HepG2 (cell line): Measurements from ENCODE around the gene FAM111A. TPM values are rescaled to one million over a fixed set of nuclear protein-coding genes. Genes with fewer than 3 reads are reported as not detected.

Experiments used
- CREB1 ChIP-seq, 2 experiments: fragments of 450-650 bp in 1 of 2; IDR thresholded peaks; 2 replicates each; pipeline ENCODE4 v1.6.1; 2016 to 2017; ENCODE audit warnings: control low read depth in 1 of 2, mild to moderate bottlenecking in 1 of 2, missing compliant biosample characterization in 1 of 2, missing genetic modification characterization in 1 of 2
- E2F2 ChIP-seq: sonication (generic); formaldehyde crosslinking; IDR thresholded peaks from 2 replicates; pipeline ENCODE4 v1.4.0; 2020; ENCODE audit warnings: missing genetic modification reagents, borderline replicate concordance
- FOXA3 ChIP-seq: IDR thresholded peaks from 2 replicates; pipeline ENCODE4 v1.6.1; 2016; ENCODE audit warnings: missing genetic modification reagents, missing compliant biosample characterization
- LBX2 ChIP-seq: sonication (generic); formaldehyde crosslinking; IDR thresholded peaks from 2 replicates; pipeline ENCODE4 v1.5.0; 2020; ENCODE audit warnings: missing genetic modification reagents, mild to moderate bottlenecking, borderline replicate concordance
- MAZ ChIP-seq, 2 experiments: sonication (generic) in 1 of 2; formaldehyde crosslinking in 1 of 2; IDR thresholded peaks; 2 replicates each; pipeline versions ENCODE4 v1.5.0 to v1.6.1; 2012 to 2020; ENCODE audit warnings: low read depth in 2 of 2, mild to moderate bottlenecking in 2 of 2, borderline replicate concordance in 1 of 2, improper control_type of control experiment in 1 of 2, low read length in 1 of 2, missing genetic modification reagents in 1 of 2, moderate library complexity in 1 of 2
- MZF1 ChIP-seq: sonication (generic); formaldehyde crosslinking; IDR thresholded peaks from 2 replicates; pipeline ENCODE4 v1.8.1; 2023; ENCODE audit warnings: mild to moderate bottlenecking, missing genetic modification reagents, borderline replicate concordance
- NCOR1 ChIP-seq: fragments of 200-600 bp; sonication (generic); IDR thresholded peaks from 2 replicates; pipeline ENCODE4 v1.7.0; 2017; ENCODE audit warnings: antibody characterized with exemption, low read length, borderline replicate concordance
- PRDM15 ChIP-seq: sonication (generic); formaldehyde crosslinking; IDR thresholded peaks from 2 replicates; pipeline ENCODE4 v1.4.0; 2020; ENCODE audit warnings: missing genetic modification reagents
- PREB ChIP-seq: sonication (generic); formaldehyde crosslinking; IDR thresholded peaks from 2 replicates; pipeline ENCODE4 v1.4.0; 2020; ENCODE audit warnings: missing genetic modification reagents
- RFX3 ChIP-seq: IDR thresholded peaks from 2 replicates; pipeline ENCODE4 v1.6.1; 2016; ENCODE audit warnings: missing biosample characterization, missing genetic modification reagents
- SRY ChIP-seq: sonication (generic); formaldehyde crosslinking; IDR thresholded peaks from 2 replicates; pipeline ENCODE4 v1.8.0; 2022; ENCODE audit warnings: mild to moderate bottlenecking, missing genetic modification reagents
- TAF15 ChIP-seq: fragments of 200-400 bp; formaldehyde crosslinking; IDR thresholded peaks from one replicate; pipeline ENCODE4 v1.6.1; 2018; ENCODE audit warnings: mild to moderate bottlenecking, low read depth, low read length; ENCODE audit not compliant: poor library complexity, severe bottlenecking
- XBP1 ChIP-seq: sonication (generic); formaldehyde crosslinking; IDR thresholded peaks from 2 replicates; pipeline ENCODE4 v1.5.0; 2020; ENCODE audit warnings: missing genetic modification reagents
- ZBTB38 ChIP-seq: sonication (generic); formaldehyde crosslinking; IDR thresholded peaks from 2 replicates; pipeline ENCODE4 v1.5.1; 2020; ENCODE audit warnings: mild to moderate bottlenecking, missing genetic modification reagents
- ZNF136 ChIP-seq: sonication (generic); formaldehyde crosslinking; IDR thresholded peaks from 2 replicates; pipeline ENCODE4 v1.8.1; 2022; ENCODE audit warnings: low read depth, mild to moderate bottlenecking, moderate library complexity, missing genetic modification reagents
- ZNF24 ChIP-seq: fragments of 450-650 bp; IDR thresholded peaks from 2 replicates; pipeline ENCODE4 v1.6.1; 2017; ENCODE audit warnings: antibody characterized with exemption, mild to moderate bottlenecking
- ZNF251 ChIP-seq: sonication (generic); formaldehyde crosslinking; IDR thresholded peaks from 2 replicates; pipeline ENCODE4 v1.9.0; 2021; ENCODE audit warnings: mild to moderate bottlenecking, missing genetic modification reagents
- ZNF274 ChIP-seq: sonication (generic); formaldehyde crosslinking; IDR thresholded peaks from 2 replicates; pipeline ENCODE4 v1.5.1; 2020; ENCODE audit warnings: mild to moderate bottlenecking, missing genetic modification reagents
- ZNF292 ChIP-seq: sonication (generic); formaldehyde crosslinking; IDR thresholded peaks from 2 replicates; pipeline ENCODE4 v1.8.1; 2022; ENCODE audit warnings: mild to moderate bottlenecking, low read depth, missing genetic modification reagents, borderline replicate concordance
- ZNF430 ChIP-seq: sonication (generic); formaldehyde crosslinking; IDR thresholded peaks from 2 replicates; pipeline ENCODE4 v1.9.0; 2021; ENCODE audit warnings: mild to moderate bottlenecking, missing genetic modification reagents
- ZNF703 ChIP-seq: sonication (generic); formaldehyde crosslinking; IDR thresholded peaks from 2 replicates; pipeline ENCODE4 v1.5.1; 2020; ENCODE audit warnings: missing genetic modification reagents, mild to moderate bottlenecking, moderate library complexity, borderline replicate concordance
- ZNF713 ChIP-seq: sonication (generic); formaldehyde crosslinking; IDR thresholded peaks from 2 replicates; pipeline ENCODE4 v1.4.0; 2020; ENCODE audit warnings: mild to moderate bottlenecking, missing genetic modification reagents
- polyA plus RNA-seq, 8 experiments: library from polyadenylated mRNA; depleted of rRNA in 3 of 8; stranded (reverse) in 7 of 8; unstranded in 1 of 8; fragments of >200 nt; fragmentation: Illumina TruSeq in 4 of 8; extraction: Trizol in 4 of 8; gene quantifications; 2 replicates each; pipeline versions ENCODE4 v1.2.1 to v1.2.3, GENCODE V29; 2011 to 2016; ENCODE audit warnings: low read depth in 4 of 8, missing spikeins in 1 of 8, mixed read lengths in 1 of 8; ENCODE audit not compliant: insufficient read depth in 1 of 8
- total RNA-seq, 5 experiments: library from RNA; depleted of rRNA; stranded (reverse); fragments of >200 nt; fragmentation: Illumina TruSeq; extraction: Trizol; gene quantifications; 2 replicates each; pipeline ENCODE4 v1.2.3, GENCODE V29; 2016; ENCODE audit warnings: low read depth in 1 of 5

The FAM111A gene
- total and polyA plus RNA-seq, 2 of the 13 experiments (the other 11 are each of a cell fraction or from before 2014, with no cell fraction given) = 3.2 to 13.5 TPM

GRCh38 chr11:59142530-59143507 lies at the start of gene FAM111A (continued):
- TF ChIP-seq ZNF713 (CRISPR knock-in tag) (no peak), ZNF251 (CRISPR knock-in tag) (no peak), PREB (CRISPR knock-in tag) (no peak), XBP1 (CRISPR knock-in tag) (no peak), ZNF274 (CRISPR knock-in tag) (0 out of 2 replicates have a peak, but pooled peaks have one; percentile 8), ZNF430 (CRISPR knock-in tag) (peak; percentile 81; the same call in 1 of the 2 replicates), ZBTB38 (CRISPR knock-in tag) (no peak), FOXA3 (CRISPR knock-in tag) (no peak), MAZ (IDR thresholded peaks at IDR 0.05; ENCODE audit: borderline replicate concordance, low read depth, low read length) (peak; percentile 47; the same call in 1 of the 2 replicates), MAZ (CRISPR knock-in tag; IDR thresholded peaks at IDR 0.05; ENCODE audit: low read depth) (0 out of 2 replicates have a peak, but pooled peaks have one; percentile 38), ZNF292 (CRISPR knock-in tag) (peak; percentile 95), PRDM15 (CRISPR knock-in tag) (no peak), E2F2 (CRISPR knock-in tag) (no peak), NCOR1 (no peak), ZNF24 (no peak), CREB1 (IDR thresholded peaks at IDR 0.05) (no peak), CREB1 (CRISPR knock-in tag; IDR thresholded peaks at IDR 0.05) (peak; percentile 70), SRY (CRISPR knock-in tag) (no peak), TAF15 (no peak), RFX3 (CRISPR knock-in tag) (no peak), LBX2 (CRISPR knock-in tag) (no peak), ZNF136 (CRISPR knock-in tag) (no peak), MZF1 (CRISPR knock-in tag) (no peak), ZNF703 (CRISPR knock-in tag) (no peak)
